Stimulated activated naive B cell treated with anti-CD40 and anti-IgM and Interleukin-4, amounts not matched to agents 10 μg/mL and 1 μg/mL and 100 μg/mL, for 72 hours (primary cell): Measurements from ENCODE around the gene ZNF597.

ENCODE experiments used
- ATAC-seq, 2 donors: fragments of 150-1000 bp; cut with Tn5 transposase; replicated peaks; 2 replicates each; pipeline ENCODE4 v1.10.0; 2021; ENCODE audit warnings: moderate library complexity in 1 of 2
- DNase-seq: peaks from one replicate; pipeline ENCODE4 v3.0.0; 2021
- H3K27ac Mint-ChIP-seq: one replicate; pipeline ENCODE4 v1.8.0; 2022; ENCODE audit warnings: mild to moderate bottlenecking, mixed read lengths
- H3K27me3 Mint-ChIP-seq, 2 donors: one replicate each; pipeline ENCODE4 v1.8.0; 2022; ENCODE audit warnings: mixed read lengths in 2 of 2
- H3K36me3 Mint-ChIP-seq, 2 donors: one replicate each; pipeline ENCODE4 v1.8.0; 2022; ENCODE audit warnings: mixed read lengths in 2 of 2, mild to moderate bottlenecking in 1 of 2
- H3K4me1 Mint-ChIP-seq, 2 donors: one replicate each; pipeline ENCODE4 v1.8.0; 2022; ENCODE audit warnings: mixed read lengths in 2 of 2, mild to moderate bottlenecking in 1 of 2
- H3K4me3 Mint-ChIP-seq, 2 donors: one replicate each; pipeline ENCODE4 v1.8.0; 2022; ENCODE audit warnings: mild to moderate bottlenecking in 2 of 2, mixed read lengths in 2 of 2, moderate library complexity in 1 of 2
- H3K9me3 Mint-ChIP-seq, 2 donors: one replicate each; pipeline ENCODE4 v1.8.0; 2022; ENCODE audit warnings: mixed read lengths in 2 of 2, mild to moderate bottlenecking in 1 of 2

Gene ZNF597

DNA sequence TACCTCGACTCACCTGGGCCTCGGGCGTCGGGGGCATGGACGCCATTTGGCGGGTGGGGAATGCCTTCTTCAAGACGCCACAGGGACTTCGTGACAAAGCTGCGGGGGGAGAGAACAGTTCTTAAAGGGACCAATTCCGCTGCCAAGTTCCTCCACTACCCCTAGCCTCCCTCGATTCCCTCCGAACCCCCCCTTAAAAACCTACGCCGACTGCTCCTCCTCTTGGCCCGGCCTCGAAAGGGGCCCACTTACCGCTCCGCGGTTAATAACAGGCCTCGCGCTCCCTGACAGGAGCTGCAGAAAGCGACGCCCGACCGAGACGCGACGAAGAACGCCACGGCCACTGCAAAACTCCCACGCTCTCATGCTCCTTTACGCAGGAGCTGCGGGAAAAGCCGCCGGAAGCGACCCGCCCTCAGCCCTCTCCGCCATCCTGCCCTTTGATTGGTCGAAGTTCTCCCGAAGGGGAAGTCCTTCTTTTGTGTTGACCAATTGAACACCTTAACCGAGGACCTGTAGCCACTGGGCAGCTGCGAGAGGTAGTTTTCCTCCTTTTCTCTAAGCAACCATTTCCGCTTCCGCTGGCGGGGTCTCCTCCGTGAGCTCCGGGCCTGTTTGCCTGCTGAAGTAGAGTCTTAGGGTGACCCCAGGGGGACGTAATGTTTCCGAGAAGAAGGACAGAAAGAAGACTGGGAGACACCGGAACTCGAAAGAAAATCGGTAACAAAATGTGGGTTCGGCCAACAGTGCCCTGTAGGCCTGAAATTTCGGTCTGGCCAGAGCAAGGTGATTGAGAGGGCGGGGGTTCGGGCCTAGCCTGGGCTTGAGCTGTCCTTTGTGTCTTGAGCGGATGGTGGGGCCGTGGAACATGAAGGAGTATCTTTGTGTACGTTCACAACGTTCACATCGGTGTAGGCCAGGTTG lies at the start of gene ZNF597, which contains the start of gene NAA60:
TSS of gene ZNF597 (minus strand) at position 397 of the 924 bp plus-strand sequence. CDS start at position 46, 351 bp downstream.
TSS of gene NAA60 (plus strand) at position 573 of the 924 bp plus-strand sequence. CDS start 32,548 bp downstream, outside the sequence.
- H3K27me3 Mint-ChIP-seq: peaks cover 7 to 8% of the 10 kb centered on the region in 2 donors

DNA sequence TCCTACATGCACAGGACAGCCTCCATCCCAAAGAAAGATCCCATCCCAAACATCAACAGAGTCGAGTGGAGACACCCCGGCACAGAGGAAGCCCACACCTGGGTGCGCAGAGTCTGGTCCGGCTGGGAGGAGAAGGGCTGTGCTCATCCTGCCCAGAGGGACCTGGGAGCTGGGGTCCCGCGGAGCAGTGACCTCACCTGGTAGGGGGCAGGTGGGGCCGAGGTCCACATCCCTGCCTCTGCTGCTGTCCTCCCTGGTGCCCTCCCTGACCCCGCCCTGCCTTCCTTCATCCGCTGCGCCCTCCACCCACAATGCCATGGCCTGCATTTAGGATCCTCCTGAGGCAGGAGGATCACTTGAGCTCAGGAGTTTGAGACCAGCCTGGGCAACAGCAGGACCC lies 49.1 kb upstream of the ZNF597 start:
- no peaks in the 10 kb centered on the region for H3K9me3 Mint-ChIP-seq
- no peaks in the 10 kb centered on the region for H3K27me3 Mint-ChIP-seq
- ATAC-seq (no peak), DNase-seq (no peak)
- peaks cover 0 to 3% of the 10 kb centered on the region in 2 donors for H3K4me1 Mint-ChIP-seq
- no peak overlapping the region for H3K27ac Mint-ChIP-seq
- H3K36me3 Mint-ChIP-seq: peaks cover 3 to 7% of the 10 kb centered on the region in 2 donors
- no peak overlapping the region for H3K4me3 Mint-ChIP-seq

More for the DNA sequence above, at the start of gene ZNF597, which contains the start of gene NAA60:
- peak; percentile 92 to 98 for ATAC-seq
- peak; percentile 82 for DNase-seq
- Mint-ChIP-seq H3K36me3 (peaks cover 26 to 39% of the 10 kb centered on the region in 2 donors), H3K4me1 (peaks cover 0 to 5% of the 10 kb centered on the region in 2 donors), H3K27ac (peak within 1 kb of the TSS; percentile 99), H3K9me3 (peaks cover 7% of the 10 kb centered on the region in 2 donors), H3K4me3 (peak within 1 kb of the TSS; percentile 89 to 98)

GRCh38 chr16:3490911-3491629 lies 47.8 kb upstream of the ZNF597 start:
- Mint-ChIP-seq H3K4me3 (no peak overlapping the region), H3K9me3 (no peaks in the 10 kb centered on the region), H3K4me1 (peaks cover 0 to 3% of the 10 kb centered on the region in 2 donors), H3K27me3 (no peaks in the 10 kb centered on the region), H3K27ac (no peak overlapping the region), H3K36me3 (peaks cover 11 to 14% of the 10 kb centered on the region in 2 donors)
- DNase-seq (no peak), ATAC-seq (peak; percentile 28 to 49)

DNA sequence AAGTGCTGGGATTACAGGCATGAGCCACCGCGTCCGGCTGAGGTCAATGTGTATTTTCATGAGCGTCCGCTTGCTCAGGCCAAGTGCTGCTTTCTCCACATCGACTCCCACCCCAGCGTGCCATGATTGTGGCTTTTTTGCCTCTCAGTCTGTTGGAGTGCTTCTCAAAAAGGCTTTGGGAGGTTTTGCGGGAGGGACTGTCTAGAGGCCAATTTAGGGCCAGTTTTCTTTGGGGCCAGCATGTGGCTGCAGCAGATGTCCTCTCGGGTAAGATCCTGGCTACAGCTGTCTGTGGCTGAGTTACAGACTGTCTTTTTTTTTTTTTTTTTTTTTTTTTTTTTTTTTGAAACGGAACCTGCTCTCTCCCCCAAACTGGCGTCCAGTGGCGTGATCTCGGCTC lies 45.5 kb upstream of the ZNF597 start:
- peaks cover 0 to 3% of the 10 kb centered on the region in 2 donors for H3K4me1 Mint-ChIP-seq
- H3K27me3 Mint-ChIP-seq: no peaks in the 10 kb centered on the region
- no peak overlapping the region for H3K27ac Mint-ChIP-seq
- no peak for DNase-seq
- H3K9me3 Mint-ChIP-seq: no peaks in the 10 kb centered on the region
- no peak for ATAC-seq
- peaks cover 21 to 28% of the 10 kb centered on the region in 2 donors for H3K36me3 Mint-ChIP-seq
- no peak overlapping the region for H3K4me3 Mint-ChIP-seq

DNA sequence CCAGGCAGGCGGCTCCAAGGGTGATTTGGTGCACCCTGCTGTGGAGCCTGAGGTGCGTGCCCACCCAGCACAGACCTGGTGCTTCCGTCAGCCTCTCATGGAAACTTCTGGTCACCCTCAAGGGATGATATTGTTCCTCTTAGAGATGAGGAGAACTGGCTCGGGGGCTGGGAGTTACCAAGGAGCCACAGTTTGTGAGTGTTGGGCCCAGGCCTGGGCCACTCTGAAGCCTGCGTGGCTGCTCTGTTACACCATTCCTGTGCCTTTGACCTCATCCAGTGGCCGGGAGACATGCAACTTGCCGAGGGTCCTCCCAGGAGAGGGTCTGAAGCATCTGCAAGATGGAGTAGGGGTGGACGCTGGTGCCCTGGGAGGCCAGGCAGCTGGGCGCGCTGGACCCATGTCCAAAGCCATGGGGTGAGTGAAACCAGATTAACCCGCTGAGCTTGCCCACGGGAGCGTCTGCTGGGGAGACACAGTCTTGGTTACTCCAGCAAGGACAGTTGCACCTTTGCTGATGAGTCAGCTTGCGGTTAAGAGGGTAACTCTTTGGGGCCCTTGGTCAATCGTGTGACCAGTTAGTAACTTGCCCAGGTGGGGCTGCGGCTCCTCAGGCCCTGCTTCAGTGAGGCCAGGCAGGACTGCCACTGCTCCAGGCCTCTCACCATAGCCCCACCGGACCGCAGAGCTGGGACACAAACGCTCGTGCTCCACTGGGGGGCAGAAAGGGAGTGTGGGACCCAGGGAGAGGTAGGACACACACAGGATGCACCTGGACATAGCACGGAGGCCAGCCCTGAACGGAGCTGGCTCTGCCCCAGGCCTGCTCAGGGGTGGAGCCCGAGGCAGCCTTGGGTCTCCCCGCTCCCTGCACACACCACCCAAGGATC lies 44.5 kb upstream of the ZNF597 start:
- ATAC-seq (peak; percentile 5 to 24), DNase-seq (no peak)
- Mint-ChIP-seq H3K9me3 (no peaks in the 10 kb centered on the region), H3K4me3 (no peak overlapping the region), H3K27ac (no peak overlapping the region), H3K27me3 (no peaks in the 10 kb centered on the region), H3K4me1 (peaks cover 0 to 3% of the 10 kb centered on the region in 2 donors), H3K36me3 (peaks cover 31 to 38% of the 10 kb centered on the region in 2 donors)

- DNase-seq: no peak
- ATAC-seq: no peak
- Mint-ChIP-seq H3K36me3 (peaks cover 42 to 47% of the 10 kb centered on the region in 2 donors), H3K27me3 (no peaks in the 10 kb centered on the region), H3K4me1 (peaks cover 0 to 4% of the 10 kb centered on the region in 2 donors), H3K4me3 (no peak overlapping the region), H3K27ac (no peak overlapping the region), H3K9me3 (no peaks in the 10 kb centered on the region)
Observed at GRCh38 chr16:3486506-3487215, 43.4 kb upstream of the ZNF597 start.

- no peak for ATAC-seq
- DNase-seq: no peak
- Mint-ChIP-seq H3K4me1 (peaks cover 0 to 1% of the 10 kb centered on the region in 2 donors), H3K36me3 (peaks cover 49 to 54% of the 10 kb centered on the region in 2 donors), H3K9me3 (no peaks in the 10 kb centered on the region), H3K4me3 (no peak overlapping the region), H3K27me3 (no peaks in the 10 kb centered on the region), H3K27ac (no peak overlapping the region)
Observed at GRCh38 chr16:3485821-3486505, 42.7 kb upstream of the ZNF597 start.

DNA sequence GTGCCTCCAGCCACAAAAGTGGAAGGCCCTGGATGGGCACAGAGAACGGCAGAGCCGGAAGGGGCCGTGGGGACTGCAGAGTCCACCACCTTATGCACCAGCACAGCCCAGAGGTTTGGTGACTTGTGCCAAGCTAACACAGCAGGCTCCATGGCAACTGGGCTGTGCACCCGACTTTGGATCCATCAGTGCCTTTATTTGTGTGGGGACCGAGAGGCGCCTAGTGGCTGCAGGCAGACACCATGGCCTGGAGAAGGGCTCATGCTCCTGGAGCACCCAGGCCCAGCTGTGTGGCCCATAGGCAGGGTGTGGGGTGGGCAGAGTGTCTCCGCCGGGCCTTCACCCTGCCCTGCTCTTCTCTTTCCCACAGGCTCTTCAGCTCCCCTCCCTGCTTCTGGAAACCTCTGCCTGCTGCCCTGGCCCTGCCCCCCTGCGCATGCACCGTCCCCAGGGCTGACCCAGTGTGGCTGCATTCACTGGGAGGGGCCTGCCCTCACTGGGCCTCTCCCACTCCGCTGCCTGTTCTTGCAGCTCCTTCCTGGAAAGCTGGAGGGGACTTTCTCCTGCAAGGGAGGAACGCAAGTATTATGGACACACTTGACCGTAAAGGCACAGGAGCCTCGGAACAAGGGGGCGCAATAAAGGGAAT lies 41.9 kb upstream of the ZNF597 start:
- Mint-ChIP-seq H3K27ac (no peak overlapping the region), H3K27me3 (no peaks in the 10 kb centered on the region), H3K4me3 (no peak overlapping the region), H3K36me3 (peaks cover 50 to 56% of the 10 kb centered on the region in 2 donors), H3K9me3 (no peaks in the 10 kb centered on the region), H3K4me1 (peaks cover 0 to 1% of the 10 kb centered on the region in 2 donors)
- DNase-seq (no peak), ATAC-seq (no peak)

- Mint-ChIP-seq H3K4me1 (peaks cover 0 to 4% of the 10 kb centered on the region in 2 donors), H3K27ac (no peak overlapping the region), H3K27me3 (no peaks in the 10 kb centered on the region), H3K4me3 (no peak overlapping the region), H3K9me3 (no peaks in the 10 kb centered on the region), H3K36me3 (peaks cover 53 to 56% of the 10 kb centered on the region in 2 donors)
- ATAC-seq (no peak), DNase-seq (no peak)
Observed at GRCh38 chr16:3484318-3485096, 41.2 kb upstream of the ZNF597 start.

DNA sequence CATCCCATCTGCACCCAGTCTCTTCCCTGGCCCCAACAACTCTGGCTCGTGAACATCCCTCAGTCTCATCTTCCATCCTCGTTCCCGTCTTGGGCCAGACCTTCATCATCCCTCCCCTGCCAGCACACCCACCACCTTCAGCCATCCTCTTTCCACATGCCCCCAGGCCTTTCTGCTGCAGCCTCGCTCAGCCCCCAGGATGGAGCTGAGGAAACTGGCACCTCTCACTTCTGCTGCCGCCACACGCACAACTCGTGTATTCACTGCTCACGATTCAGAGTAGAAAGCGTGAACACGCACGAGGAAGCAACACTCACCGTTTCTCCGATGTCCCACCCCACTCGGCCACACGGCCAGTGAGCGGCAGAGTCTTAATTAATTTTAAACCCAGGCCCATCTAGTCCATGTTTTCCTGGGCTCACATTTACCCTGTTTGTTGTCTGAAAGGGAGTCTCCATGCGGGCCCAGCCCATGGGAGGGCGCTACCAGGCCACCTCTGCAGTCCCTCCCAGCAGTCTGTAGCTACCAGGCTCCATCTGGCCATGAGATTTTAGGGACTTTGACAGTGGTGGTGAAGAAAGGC lies 39.4 kb upstream of the ZNF597 start:
- Mint-ChIP-seq H3K27ac (peak overlapping the region; percentile 10), H3K4me3 (no peak overlapping the region), H3K27me3 (no peaks in the 10 kb centered on the region), H3K36me3 (peaks cover 54 to 65% of the 10 kb centered on the region in 2 donors), H3K9me3 (no peaks in the 10 kb centered on the region), H3K4me1 (peaks cover 0 to 6% of the 10 kb centered on the region in 2 donors)
- no peak for DNase-seq
- no peak for ATAC-seq

GRCh38 chr16:3481696-3482658 lies 38.7 kb upstream of the ZNF597 start:
- peaks cover 51 to 59% of the 10 kb centered on the region in 2 donors for H3K36me3 Mint-ChIP-seq
- no peak for ATAC-seq
- DNase-seq: no peak
- peak overlapping the region; percentile 65 for H3K27ac Mint-ChIP-seq
- H3K27me3 Mint-ChIP-seq: no peaks in the 10 kb centered on the region
- peaks cover 0 to 6% of the 10 kb centered on the region in 2 donors for H3K4me1 Mint-ChIP-seq
- H3K4me3 Mint-ChIP-seq: no peak overlapping the region
- no peaks in the 10 kb centered on the region for H3K9me3 Mint-ChIP-seq
